Astrocyte of the cerebellum (primary cell): ENCODE data around the gene TMEM82.

ENCODE experiments used
- DNase-seq: peaks from one replicate; pipeline ENCODE4 v3.0.0-alpha.2; 2011; ENCODE audit warnings: low read depth
- H3K4me3 ChIP-seq: 2 replicates; pipeline ENCODE4 v1.5.1; 2011; ENCODE audit warnings: mild to moderate bottlenecking, low read depth, low read length, moderate library complexity
- CTCF ChIP-seq: IDR thresholded peaks from 2 replicates; pipeline ENCODE4 v1.5.1; 2012; ENCODE audit warnings: low read length, low read depth, moderate library complexity, mild to moderate bottlenecking; ENCODE audit errors: missing control alignments
- in situ Hi-C: cut with HindIII; loops from 2 replicates; pipeline ENCODE4 v1.10.0; 2017; ENCODE audit warnings: low sequenced_read_pairs

Gene TMEM82

GRCh38 chr1:15719381-15720120, 22.7 kb upstream of the TMEM82 start:
- H3K4me3 ChIP-seq: no peak overlapping the region
- in situ Hi-C loops: no loop called here
- DNase-seq: no peak
- TF ChIP-seq CTCF: no peak

- no peak for DNase-seq
- in situ Hi-C loops: no loop called here
- TF ChIP-seq CTCF: no peak
- no peak overlapping the region for H3K4me3 ChIP-seq
Measured at GRCh38 chr1:15720861-15721260, 21.4 kb upstream of the TMEM82 start.

- H3K4me3 ChIP-seq: no peak overlapping the region
- no peak for DNase-seq
- in situ Hi-C loops: no loop called here
- TF ChIP-seq CTCF: no peak
Measured at GRCh38 chr1:15722411-15722810, 19.9 kb upstream of the TMEM82 start.

GRCh38 chr1:15722836-15723532, 19.3 kb upstream of the TMEM82 start:
- no peak for TF ChIP-seq CTCF
- no peak for DNase-seq
- no peak overlapping the region for H3K4me3 ChIP-seq
- in situ Hi-C loops: no loop called here

GRCh38 chr1:15723631-15724246, 18.6 kb upstream of the TMEM82 start:
- DNase-seq: no peak
- no peak for TF ChIP-seq CTCF
- H3K4me3 ChIP-seq: no peak overlapping the region
- in situ Hi-C loops: no loop called here

- in situ Hi-C loops: no loop called here
- no peak for DNase-seq
- H3K4me3 ChIP-seq: no peak overlapping the region
- TF ChIP-seq CTCF: no peak
Measured at GRCh38 chr1:15724949-15725880, 17.1 kb upstream of the TMEM82 start.
